Esophagus muscularis mucosa (tissue), 4 donors: ENCODE data around the gene DNASE1L1.
A peak's percentile ranks its signal among the peaks of the same experiment; 100 is the strongest.

Experiments
- EP300 ChIP-seq: sonication (generic); formaldehyde crosslinking; IDR thresholded peaks from one replicate; pipeline ENCODE4 v1.6.1; 2017; ENCODE audit warnings: antibody characterized with exemption
- POLR2A ChIP-seq: fragments of 450-650 bp; IDR thresholded peaks from one replicate; pipeline ENCODE4 v1.6.1; 2017; ENCODE audit warnings: antibody characterized with exemption, moderate library complexity, mild to moderate bottlenecking, low read depth
- POLR2AphosphoS5 ChIP-seq, 2 donors: sonication (generic); formaldehyde crosslinking; IDR thresholded peaks; one replicate each; pipeline ENCODE4 v1.6.1; 2017; ENCODE audit warnings: antibody characterized with exemption in 2 of 2
- TF ChIP-seq, protein P1 (sequence below), 3 experiments: fragments of 200-600 bp in 2 of 3; fragments of 450-650 bp in 1 of 3; sonication (generic) in 2 of 3; IDR thresholded peaks; one replicate each; pipeline ENCODE4 v1.5.1; 2017 to 2019; ENCODE audit warnings: antibody characterized with exemption in 3 of 3, mild to moderate bottlenecking in 2 of 3, moderate library complexity in 1 of 3

DNA sequence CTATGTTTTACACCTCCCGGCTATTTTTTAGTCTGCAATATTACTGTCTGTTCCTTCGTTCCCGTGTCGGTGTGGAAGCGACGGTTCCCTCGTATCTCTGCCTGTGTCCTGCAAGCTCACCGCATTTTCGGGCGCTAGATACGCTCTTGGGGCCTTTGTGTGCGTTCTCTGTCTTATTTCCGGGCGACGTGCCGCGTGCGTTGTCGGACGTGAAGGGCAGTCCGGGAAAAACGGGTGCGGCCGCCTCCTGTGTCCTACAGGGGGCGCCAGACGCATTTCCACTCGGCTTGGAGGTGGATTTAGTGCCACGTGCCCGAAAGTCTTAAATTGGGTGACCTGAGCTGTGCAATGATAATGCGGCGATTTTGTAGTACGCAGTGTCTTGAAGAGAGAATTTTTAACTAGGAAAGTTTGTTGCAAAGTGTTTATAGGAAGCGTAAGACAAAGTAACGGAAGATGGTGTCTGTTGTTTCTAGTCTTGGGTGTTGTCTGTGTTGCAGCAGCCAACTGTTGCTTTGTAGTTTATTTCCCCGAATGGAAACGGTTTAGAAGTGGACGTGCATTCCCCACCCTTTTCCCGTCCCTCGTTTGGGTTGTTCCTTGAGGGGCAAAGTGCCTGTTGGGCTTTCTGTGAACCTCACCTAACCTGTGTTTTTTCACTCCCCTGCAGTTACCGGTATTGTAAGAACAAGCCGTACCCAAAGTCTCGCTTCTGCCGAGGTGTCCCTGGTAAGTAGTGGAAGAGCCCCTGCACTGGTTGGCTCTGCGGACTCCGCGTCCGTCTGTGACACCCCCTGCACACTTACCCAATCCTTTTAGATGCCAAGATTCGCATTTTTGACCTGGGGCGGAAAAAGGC, 10.2 kb downstream of the DNASE1L1 start:
- TF ChIP-seq, protein P1, sequence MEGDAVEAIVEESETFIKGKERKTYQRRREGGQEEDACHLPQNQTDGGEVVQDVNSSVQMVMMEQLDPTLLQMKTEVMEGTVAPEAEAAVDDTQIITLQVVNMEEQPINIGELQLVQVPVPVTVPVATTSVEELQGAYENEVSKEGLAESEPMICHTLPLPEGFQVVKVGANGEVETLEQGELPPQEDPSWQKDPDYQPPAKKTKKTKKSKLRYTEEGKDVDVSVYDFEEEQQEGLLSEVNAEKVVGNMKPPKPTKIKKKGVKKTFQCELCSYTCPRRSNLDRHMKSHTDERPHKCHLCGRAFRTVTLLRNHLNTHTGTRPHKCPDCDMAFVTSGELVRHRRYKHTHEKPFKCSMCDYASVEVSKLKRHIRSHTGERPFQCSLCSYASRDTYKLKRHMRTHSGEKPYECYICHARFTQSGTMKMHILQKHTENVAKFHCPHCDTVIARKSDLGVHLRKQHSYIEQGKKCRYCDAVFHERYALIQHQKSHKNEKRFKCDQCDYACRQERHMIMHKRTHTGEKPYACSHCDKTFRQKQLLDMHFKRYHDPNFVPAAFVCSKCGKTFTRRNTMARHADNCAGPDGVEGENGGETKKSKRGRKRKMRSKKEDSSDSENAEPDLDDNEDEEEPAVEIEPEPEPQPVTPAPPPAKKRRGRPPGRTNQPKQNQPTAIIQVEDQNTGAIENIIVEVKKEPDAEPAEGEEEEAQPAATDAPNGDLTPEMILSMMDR (IDR thresholded peaks at IDR 0.05) = peak; percentile 82 to 86 (median 82)
- TF ChIP-seq EP300 = peak; percentile 16
- TF ChIP-seq POLR2A = no peak
- peak in 1 of 2 donors; percentile 71 for TF ChIP-seq POLR2AphosphoS5 (IDR thresholded peaks at IDR 0.05)
